Neural progenitor cell (in vitro differentiated cells): ENCODE measurements around the gene NAPA.

Experiments used
- EZH2 ChIP-seq: fragments of 200-600 bp; sonication (generic); IDR thresholded peaks from 2 replicates; pipeline ENCODE4 v1.6.1; 2017; ENCODE audit warnings: antibody characterized with exemption, mild to moderate bottlenecking, moderate library complexity
- EZH2phosphoT487 ChIP-seq: fragments of 200-600 bp; sonication (generic); IDR thresholded peaks from 2 replicates; pipeline ENCODE4 v1.6.1; 2017; ENCODE audit warnings: antibody characterized with exemption
- TF ChIP-seq, protein P1 (sequence below): fragments of 200-600 bp; sonication (generic); IDR thresholded peaks from 2 replicates; pipeline ENCODE4 v1.5.1; 2017; ENCODE audit warnings: antibody characterized with exemption, mild to moderate bottlenecking

DNA sequence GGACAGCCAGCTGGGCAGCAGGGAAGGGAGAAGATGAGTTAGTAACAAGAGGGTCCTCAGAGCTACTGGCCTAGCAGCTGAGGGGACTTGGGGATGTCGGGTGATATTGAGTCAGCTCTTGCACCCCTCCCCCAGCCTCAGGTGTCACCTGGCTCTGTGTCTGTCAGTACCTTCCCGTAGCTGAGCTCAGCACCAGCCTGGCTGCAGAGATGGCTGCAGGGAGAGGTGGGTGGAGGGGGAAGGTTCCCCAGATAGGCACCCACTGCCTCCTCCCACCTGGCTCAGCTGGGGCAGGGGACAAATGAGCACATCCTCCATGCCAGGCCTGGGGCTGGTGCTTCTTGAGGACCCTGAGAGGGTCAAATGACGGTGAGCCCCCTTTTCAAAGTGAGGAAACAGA lies 24.0 kb downstream of the NAPA start:
- TF ChIP-seq, protein P1, sequence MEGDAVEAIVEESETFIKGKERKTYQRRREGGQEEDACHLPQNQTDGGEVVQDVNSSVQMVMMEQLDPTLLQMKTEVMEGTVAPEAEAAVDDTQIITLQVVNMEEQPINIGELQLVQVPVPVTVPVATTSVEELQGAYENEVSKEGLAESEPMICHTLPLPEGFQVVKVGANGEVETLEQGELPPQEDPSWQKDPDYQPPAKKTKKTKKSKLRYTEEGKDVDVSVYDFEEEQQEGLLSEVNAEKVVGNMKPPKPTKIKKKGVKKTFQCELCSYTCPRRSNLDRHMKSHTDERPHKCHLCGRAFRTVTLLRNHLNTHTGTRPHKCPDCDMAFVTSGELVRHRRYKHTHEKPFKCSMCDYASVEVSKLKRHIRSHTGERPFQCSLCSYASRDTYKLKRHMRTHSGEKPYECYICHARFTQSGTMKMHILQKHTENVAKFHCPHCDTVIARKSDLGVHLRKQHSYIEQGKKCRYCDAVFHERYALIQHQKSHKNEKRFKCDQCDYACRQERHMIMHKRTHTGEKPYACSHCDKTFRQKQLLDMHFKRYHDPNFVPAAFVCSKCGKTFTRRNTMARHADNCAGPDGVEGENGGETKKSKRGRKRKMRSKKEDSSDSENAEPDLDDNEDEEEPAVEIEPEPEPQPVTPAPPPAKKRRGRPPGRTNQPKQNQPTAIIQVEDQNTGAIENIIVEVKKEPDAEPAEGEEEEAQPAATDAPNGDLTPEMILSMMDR: no peak
- TF ChIP-seq EZH2: no peak
- no peak for TF ChIP-seq EZH2phosphoT487
